ENCODE data around the gene ABCF2.

DNA sequence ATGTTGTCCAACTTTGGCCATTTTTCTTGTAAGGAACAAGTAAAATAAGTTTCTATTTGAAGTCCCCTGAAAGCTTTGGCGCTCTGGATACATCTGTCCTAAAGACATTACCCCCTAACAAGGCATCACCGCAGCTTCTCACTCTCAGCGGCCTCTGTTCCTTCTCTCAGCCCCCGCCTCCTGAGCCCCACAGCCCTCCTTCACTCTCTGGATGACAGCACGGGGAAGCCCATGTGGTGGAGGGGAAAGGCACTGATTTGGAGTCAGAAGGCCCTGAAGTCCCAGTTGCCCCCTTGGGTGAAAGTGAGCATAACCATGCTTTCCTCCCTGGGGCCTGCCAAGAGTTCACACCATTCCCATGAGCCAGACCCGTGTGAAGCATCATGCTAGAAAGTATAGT lies 21.3 kb downstream of the ABCF2 start:
- TF ChIP-seq, protein P1, sequence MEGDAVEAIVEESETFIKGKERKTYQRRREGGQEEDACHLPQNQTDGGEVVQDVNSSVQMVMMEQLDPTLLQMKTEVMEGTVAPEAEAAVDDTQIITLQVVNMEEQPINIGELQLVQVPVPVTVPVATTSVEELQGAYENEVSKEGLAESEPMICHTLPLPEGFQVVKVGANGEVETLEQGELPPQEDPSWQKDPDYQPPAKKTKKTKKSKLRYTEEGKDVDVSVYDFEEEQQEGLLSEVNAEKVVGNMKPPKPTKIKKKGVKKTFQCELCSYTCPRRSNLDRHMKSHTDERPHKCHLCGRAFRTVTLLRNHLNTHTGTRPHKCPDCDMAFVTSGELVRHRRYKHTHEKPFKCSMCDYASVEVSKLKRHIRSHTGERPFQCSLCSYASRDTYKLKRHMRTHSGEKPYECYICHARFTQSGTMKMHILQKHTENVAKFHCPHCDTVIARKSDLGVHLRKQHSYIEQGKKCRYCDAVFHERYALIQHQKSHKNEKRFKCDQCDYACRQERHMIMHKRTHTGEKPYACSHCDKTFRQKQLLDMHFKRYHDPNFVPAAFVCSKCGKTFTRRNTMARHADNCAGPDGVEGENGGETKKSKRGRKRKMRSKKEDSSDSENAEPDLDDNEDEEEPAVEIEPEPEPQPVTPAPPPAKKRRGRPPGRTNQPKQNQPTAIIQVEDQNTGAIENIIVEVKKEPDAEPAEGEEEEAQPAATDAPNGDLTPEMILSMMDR (IDR thresholded peaks at IDR 0.05) = no peak
- no peak for TF ChIP-seq POLR2AphosphoS5 (IDR thresholded peaks at IDR 0.05)
- TF ChIP-seq POLR2A (IDR thresholded peaks at IDR 0.05) = no peak

Data from gastroesophageal sphincter (tissue), 3 donors.